ENCODE results near the gene GLYATL1.

GLYATL1 gene

GRCh38 chr11:58939277-58939676, at the start of gene GLYATL1:
Gene GLYATL1 (plus strand): TSS chr11:58939488. CDS start chr11:58947088, 7,600 bp downstream.
- DNase-seq: no peak

- DNase-seq: no peak
Measured at GRCh38 chr11:58893899-58894298, 45.4 kb upstream of the GLYATL1 start.

- DNase-seq: no peak
Measured at GRCh38 chr11:58898106-58898505, 41.2 kb upstream of the GLYATL1 start.

GRCh38 chr11:58900479-58901420, 38.5 kb upstream of the GLYATL1 start:
- peak; percentile 90 for DNase-seq

GRCh38 chr11:58902881-58903280, 36.4 kb upstream of the GLYATL1 start:
- DNase-seq: no peak

GRCh38 chr11:58905011-58905720, 34.1 kb upstream of the GLYATL1 start:
- DNase-seq: no peak

GRCh38 chr11:58905721-58906547, 33.4 kb upstream of the GLYATL1 start:
- no peak for DNase-seq

GRCh38 chr11:58907780-58908179, 31.5 kb upstream of the GLYATL1 start:
- DNase-seq: no peak

- DNase-seq: no peak
Measured at GRCh38 chr11:58912124-58912523, 27.2 kb upstream of the GLYATL1 start.

GRCh38 chr11:58913685-58914084, 25.6 kb upstream of the GLYATL1 start:
- DNase-seq: no peak

GRCh38 chr11:58914821-58915543, 24.3 kb upstream of the GLYATL1 start:
- DNase-seq: no peak

- DNase-seq: no peak
Measured at GRCh38 chr11:58916637-58917036, 22.7 kb upstream of the GLYATL1 start.

- no peak for DNase-seq
Measured at GRCh38 chr11:58917159-58917783, 22.0 kb upstream of the GLYATL1 start.

GRCh38 chr11:58919561-58919960, 19.7 kb upstream of the GLYATL1 start:
- DNase-seq: no peak

GRCh38 chr11:58919980-58920379, 19.3 kb upstream of the GLYATL1 start:
- peak; percentile 43 for DNase-seq

- DNase-seq: no peak
Measured at GRCh38 chr11:58921778-58922390, 17.4 kb upstream of the GLYATL1 start.

- no peak for DNase-seq
Measured at GRCh38 chr11:58922479-58922878, 16.8 kb upstream of the GLYATL1 start.

GRCh38 chr11:58923300-58923788, 15.9 kb upstream of the GLYATL1 start:
- DNase-seq: peak; percentile 78

GRCh38 chr11:58924230-58924629, 15.1 kb upstream of the GLYATL1 start:
- DNase-seq: no peak

- no peak for DNase-seq
Measured at GRCh38 chr11:58926251-58926650, 13.0 kb upstream of the GLYATL1 start.

GRCh38 chr11:58926695-58927094, 12.6 kb upstream of the GLYATL1 start:
- DNase-seq: no peak
